CD8-positive, alpha-beta memory T cell (primary cell): ENCODE data around the gene TBX15. TPM values are rescaled to one million over a fixed set of nuclear protein-coding genes. Genes with fewer than 3 reads are reported as not detected.

Source experiments
- CTCF ChIA-PET: fragments of 350-600 bp; sonication (Branson Sonifier 250); formaldehyde crosslinking; loops from one replicate; lab custom pipeline; 2021; ENCODE audit warnings: antibody characterized with exemption; lab: Charles Lee
- POLR2A ChIA-PET: fragments of 350-600 bp; sonication (Branson Sonifier 250); formaldehyde crosslinking; loops from one replicate; lab custom pipeline; 2021; ENCODE audit warnings: antibody characterized with exemption; lab: Charles Lee
- DNase-seq, 5 donors: peaks; one replicate each; pipeline versions ENCODE4 v3.0.0 to v3.0.0-alpha.2; 2020 to 2022; ENCODE audit warnings: mixed read lengths in 1 of 5
- H3K27ac ChIP-seq: one replicate; pipeline ENCODE4 v1.7.0; 2013; ENCODE audit warnings: low read depth, mild to moderate bottlenecking, low read length, moderate library complexity
- H3K27me3 ChIP-seq: 2 replicates; pipeline ENCODE4 v1.7.0; 2013; ENCODE audit warnings: low read length, mild to moderate bottlenecking; ENCODE audit not compliant: insufficient read depth, poor library complexity, severe bottlenecking
- H3K36me3 ChIP-seq: 2 replicates; pipeline ENCODE4 v1.7.0; 2013; ENCODE audit warnings: mild to moderate bottlenecking, low read length, moderate library complexity; ENCODE audit not compliant: insufficient read depth
- H3K4me1 ChIP-seq: 2 replicates; pipeline ENCODE4 v1.7.0; 2013; ENCODE audit warnings: mild to moderate bottlenecking, low read length, moderate library complexity; ENCODE audit not compliant: insufficient read depth
- H3K4me3 ChIP-seq: 2 replicates; pipeline ENCODE4 v1.7.0; 2013; ENCODE audit warnings: mild to moderate bottlenecking, low read length
- H3K9me3 ChIP-seq: 2 replicates; pipeline ENCODE4 v1.7.0; 2013; ENCODE audit warnings: mild to moderate bottlenecking, low read length
- H3K27ac Mint-ChIP-seq, 8 donors: one replicate each; pipeline ENCODE4 v1.8.0; 2020 to 2021; ENCODE audit warnings: mixed read lengths in 8 of 8, mild to moderate bottlenecking in 6 of 8, inconsistent platforms in 3 of 8, moderate library complexity in 3 of 8
- H3K27me3 Mint-ChIP-seq, 2 donors: one replicate each; pipeline ENCODE4 v1.8.0; 2020 to 2021; ENCODE audit warnings: mixed read lengths in 2 of 2, mild to moderate bottlenecking in 1 of 2, moderate library complexity in 1 of 2
- H3K36me3 Mint-ChIP-seq, 3 donors: one replicate each; pipeline ENCODE4 v1.8.0; 2020 to 2021; ENCODE audit warnings: mixed read lengths in 3 of 3, inconsistent platforms in 1 of 3, mild to moderate bottlenecking in 1 of 3
- H3K4me1 Mint-ChIP-seq, 3 donors: one replicate each; pipeline ENCODE4 v1.8.0; 2020 to 2021; ENCODE audit warnings: mixed read lengths in 3 of 3, inconsistent platforms in 1 of 3, mild to moderate bottlenecking in 1 of 3
- H3K4me3 Mint-ChIP-seq, 7 donors: one replicate each; pipeline ENCODE4 v1.8.0; 2020 to 2021; ENCODE audit warnings: mixed read lengths in 7 of 7, mild to moderate bottlenecking in 6 of 7, moderate library complexity in 4 of 7, inconsistent platforms in 2 of 7
- H3K9me3 Mint-ChIP-seq, 5 donors: one replicate each; pipeline ENCODE4 v1.8.0; 2020 to 2022; ENCODE audit warnings: mixed read lengths in 5 of 5, mild to moderate bottlenecking in 3 of 5, moderate library complexity in 2 of 5, inconsistent platforms in 1 of 5
- polyA plus RNA-seq: library from polyadenylated mRNA; unstranded; fragments of 300-500 nt; fragmentation: Illumina TruSeq; gene quantifications from one replicate; pipeline ENCODE4 v1.2.3, GENCODE V29; 2021
- total RNA-seq, 2 experiments: library from RNA; stranded (reverse); gene quantifications; one replicate each; pipeline ENCODE4 v1.2.3, GENCODE V29; 2021

The TBX15 gene
- total and polyA plus RNA-seq, 3 experiments from 2014 or later: not detected

- Histone ChIP-seq H3K27ac (no peak overlapping the region), H3K27me3 (no peaks in the 10 kb centered on the region), H3K4me1 (no peaks in the 10 kb centered on the region), H3K36me3 (no peaks in the 10 kb centered on the region), H3K9me3 (no peaks in the 10 kb centered on the region), H3K4me3 (no peak overlapping the region)
- no peak overlapping the region for H3K4me3 Mint-ChIP-seq
- POLR2A ChIA-PET: no interaction called here
- CTCF ChIA-PET: no interaction called here
- H3K4me1 Mint-ChIP-seq: no peaks in the 10 kb centered on the region
- H3K27me3 Mint-ChIP-seq: no peaks in the 10 kb centered on the region
- peaks cover 0 to 11% (median 4%) of the 10 kb centered on the region in 5 donors for H3K9me3 Mint-ChIP-seq
- no peak for DNase-seq
- H3K36me3 Mint-ChIP-seq: no peaks in the 10 kb centered on the region
- H3K27ac Mint-ChIP-seq: peak overlapping the region in 1 of 8 donors; percentile 4
Measured at GRCh38 chr1:118944546-118944945, 43.6 kb downstream of the TBX15 start.

- H3K9me3 ChIP-seq: no peaks in the 10 kb centered on the region
- H3K27me3 ChIP-seq: no peaks in the 10 kb centered on the region
- no peak overlapping the region for H3K4me3 ChIP-seq
- H3K36me3 ChIP-seq: no peaks in the 10 kb centered on the region
- no peak overlapping the region for H3K27ac ChIP-seq
- CTCF ChIA-PET: no interaction called here
- Mint-ChIP-seq H3K36me3 (no peaks in the 10 kb centered on the region), H3K27me3 (no peaks in the 10 kb centered on the region), H3K27ac (no peak overlapping the region), H3K4me1 (no peaks in the 10 kb centered on the region), H3K9me3 (peaks cover 0 to 11% (median 3%) of the 10 kb centered on the region in 5 donors), H3K4me3 (no peak overlapping the region)
- no peak for DNase-seq
- no peaks in the 10 kb centered on the region for H3K4me1 ChIP-seq
- POLR2A ChIA-PET: no interaction called here
Measured at GRCh38 chr1:118944133-118944532, 44.0 kb downstream of the TBX15 start.

GRCh38 chr1:118940957-118941356 is 47.2 kb downstream of the TBX15 start:
- Histone ChIP-seq H3K4me1 (no peaks in the 10 kb centered on the region), H3K9me3 (no peaks in the 10 kb centered on the region), H3K27me3 (no peaks in the 10 kb centered on the region), H3K4me3 (no peak overlapping the region), H3K27ac (no peak overlapping the region), H3K36me3 (no peaks in the 10 kb centered on the region)
- ChIA-PET POLR2A (no interaction called here), CTCF (no interaction called here)
- H3K4me3 Mint-ChIP-seq: no peak overlapping the region
- H3K4me1 Mint-ChIP-seq: no peaks in the 10 kb centered on the region
- no peaks in the 10 kb centered on the region for H3K27me3 Mint-ChIP-seq
- DNase-seq: no peak
- peaks cover 0 to 8% (median 2%) of the 10 kb centered on the region in 5 donors for H3K9me3 Mint-ChIP-seq
- no peaks in the 10 kb centered on the region for H3K36me3 Mint-ChIP-seq
- H3K27ac Mint-ChIP-seq: no peak overlapping the region

GRCh38 chr1:118937413-118938072 is 50.6 kb downstream of the TBX15 start:
- POLR2A ChIA-PET: no interaction called here

GRCh38 chr1:118934706-118935105 is 53.4 kb downstream of the TBX15 start:
- Mint-ChIP-seq H3K4me3 (no peak overlapping the region), H3K36me3 (no peaks in the 10 kb centered on the region), H3K27ac (no peak overlapping the region), H3K27me3 (peaks cover 0 to 3% of the 10 kb centered on the region in 2 donors), H3K9me3 (peaks cover 0 to 5% (median 0%) of the 10 kb centered on the region in 5 donors), H3K4me1 (no peaks in the 10 kb centered on the region)
- ChIA-PET CTCF (no interaction called here), POLR2A (no interaction called here)
- H3K27ac ChIP-seq: no peak overlapping the region
- no peaks in the 10 kb centered on the region for H3K9me3 ChIP-seq
- DNase-seq: no peak
- H3K36me3 ChIP-seq: no peaks in the 10 kb centered on the region
- H3K27me3 ChIP-seq: no peaks in the 10 kb centered on the region
- no peak overlapping the region for H3K4me3 ChIP-seq
- H3K4me1 ChIP-seq: no peaks in the 10 kb centered on the region

More at GRCh38 chr1:118937413-118938072, 50.6 kb downstream of the TBX15 start:
- Histone ChIP-seq H3K4me1 (no peaks in the 10 kb centered on the region), H3K9me3 (no peaks in the 10 kb centered on the region), H3K27me3 (no peaks in the 10 kb centered on the region), H3K36me3 (no peaks in the 10 kb centered on the region), H3K27ac (no peak overlapping the region), H3K4me3 (no peak overlapping the region)
- CTCF ChIA-PET: no interaction called here
- Mint-ChIP-seq H3K36me3 (no peaks in the 10 kb centered on the region), H3K27me3 (peaks cover 0 to under 1% of the 10 kb centered on the region in 2 donors), H3K4me1 (no peaks in the 10 kb centered on the region), H3K27ac (peak overlapping the region in 1 of 8 donors; percentile 1), H3K4me3 (no peak overlapping the region), H3K9me3 (peaks cover 0 to 8% (median 0%) of the 10 kb centered on the region in 5 donors)
- DNase-seq: no peak

GRCh38 chr1:118933051-118933781 is 54.9 kb downstream of the TBX15 start:
- Mint-ChIP-seq H3K27me3 (peaks cover 0 to 3% of the 10 kb centered on the region in 2 donors), H3K27ac (no peak overlapping the region), H3K4me1 (no peaks in the 10 kb centered on the region), H3K9me3 (peaks cover 0 to 5% (median 0%) of the 10 kb centered on the region in 5 donors), H3K4me3 (no peak overlapping the region), H3K36me3 (no peaks in the 10 kb centered on the region)
- CTCF ChIA-PET: no interaction called here
- Histone ChIP-seq H3K27me3 (no peaks in the 10 kb centered on the region), H3K4me1 (no peaks in the 10 kb centered on the region), H3K4me3 (no peak overlapping the region), H3K27ac (no peak overlapping the region), H3K9me3 (no peaks in the 10 kb centered on the region), H3K36me3 (no peaks in the 10 kb centered on the region)
- POLR2A ChIA-PET: no interaction called here
- no peak for DNase-seq

GRCh38 chr1:118931876-118932275 is 56.3 kb downstream of the TBX15 start:
- Histone ChIP-seq H3K36me3 (no peaks in the 10 kb centered on the region), H3K27ac (no peak overlapping the region), H3K9me3 (no peaks in the 10 kb centered on the region), H3K4me1 (no peaks in the 10 kb centered on the region), H3K27me3 (no peaks in the 10 kb centered on the region), H3K4me3 (no peak overlapping the region)
- Mint-ChIP-seq H3K4me3 (no peak overlapping the region), H3K27me3 (peaks cover 0 to 3% of the 10 kb centered on the region in 2 donors), H3K27ac (no peak overlapping the region), H3K4me1 (no peaks in the 10 kb centered on the region), H3K36me3 (no peaks in the 10 kb centered on the region), H3K9me3 (peaks cover 0 to 5% (median 0%) of the 10 kb centered on the region in 5 donors)
- no peak for DNase-seq
- CTCF ChIA-PET: no interaction called here
- POLR2A ChIA-PET: no interaction called here

- Histone ChIP-seq H3K9me3 (no peaks in the 10 kb centered on the region), H3K4me3 (no peak overlapping the region), H3K4me1 (no peaks in the 10 kb centered on the region), H3K36me3 (no peaks in the 10 kb centered on the region), H3K27ac (no peak overlapping the region), H3K27me3 (no peaks in the 10 kb centered on the region)
- POLR2A ChIA-PET: no interaction called here
- Mint-ChIP-seq H3K9me3 (peaks cover 0 to 5% (median 0%) of the 10 kb centered on the region in 5 donors), H3K27me3 (peaks cover 0 to 6% of the 10 kb centered on the region in 2 donors), H3K4me3 (no peak overlapping the region), H3K27ac (no peak overlapping the region), H3K4me1 (no peaks in the 10 kb centered on the region), H3K36me3 (no peaks in the 10 kb centered on the region)
- DNase-seq: no peak
- CTCF ChIA-PET: no interaction called here
Measured at GRCh38 chr1:118928739-118929554, 59.2 kb downstream of the TBX15 start.
